Osteocyte (in vitro differentiated cells): Measurements from ENCODE around the gene RUFY1. TPM values are rescaled to one million over a fixed set of nuclear protein-coding genes. Genes with fewer than 3 reads are reported as not detected.

Experiments
- DNase-seq: peaks from one replicate; pipeline ENCODE4 v3.0.0; 2021; ENCODE audit warnings: mixed read lengths; ENCODE audit not compliant: unreplicated experiment; ENCODE audit errors: extremely low spot score
- H3K27ac Mint-ChIP-seq: one replicate; pipeline ENCODE4 v1.8.0; 2021; ENCODE audit warnings: mild to moderate bottlenecking, mixed read lengths; ENCODE audit not compliant: unreplicated experiment
- H3K27me3 Mint-ChIP-seq: one replicate; pipeline ENCODE4 v1.8.0; 2021; ENCODE audit warnings: mixed read lengths; ENCODE audit not compliant: unreplicated experiment
- H3K36me3 Mint-ChIP-seq: one replicate; pipeline ENCODE4 v1.8.0; 2021; ENCODE audit warnings: mixed read lengths; ENCODE audit not compliant: unreplicated experiment
- H3K4me1 Mint-ChIP-seq: one replicate; pipeline ENCODE4 v1.8.0; 2021; ENCODE audit warnings: mixed read lengths; ENCODE audit not compliant: unreplicated experiment
- H3K4me3 Mint-ChIP-seq: one replicate; pipeline ENCODE4 v1.8.0; 2021; ENCODE audit warnings: mild to moderate bottlenecking, moderate library complexity, mixed read lengths; ENCODE audit not compliant: unreplicated experiment
- H3K9me3 Mint-ChIP-seq: one replicate; pipeline ENCODE4 v1.8.0; 2021; ENCODE audit warnings: mixed read lengths; ENCODE audit not compliant: unreplicated experiment
- CTCF ChIP-seq: fragments of 200-600 bp; sonication (generic); IDR thresholded peaks from 2 replicates; pipeline ENCODE4 v1.5.0; 2021; ENCODE audit warnings: antibody characterized with exemption, mild to moderate bottlenecking, moderate library complexity
- total RNA-seq: library from RNA; stranded (reverse); gene quantifications from 2 replicates; pipeline ENCODE4 v1.2.1, GENCODE V29; 2021

Gene RUFY1
- total RNA-seq, 1 donor from 2014 or later, result 46.5 TPM

- H3K4me1 Mint-ChIP-seq, result peaks cover 58% of the 10 kb centered on the region
- no peak for DNase-seq
- peak overlapping the region; percentile 97 for H3K4me3 Mint-ChIP-seq
- H3K27me3 Mint-ChIP-seq, result no peaks in the 10 kb centered on the region
- peaks cover 70% of the 10 kb centered on the region for H3K36me3 Mint-ChIP-seq
- H3K27ac Mint-ChIP-seq, result peak overlapping the region; percentile 91
- no peak for TF ChIP-seq CTCF
- no peaks in the 10 kb centered on the region for H3K9me3 Mint-ChIP-seq
Measured at GRCh38 chr5:179619776-179620175, 69.4 kb downstream of the RUFY1 start.

GRCh38 chr5:179620293-179620692 lies 69.9 kb downstream of the RUFY1 start:
- H3K27me3 Mint-ChIP-seq, result no peaks in the 10 kb centered on the region
- peaks cover 61% of the 10 kb centered on the region for H3K4me1 Mint-ChIP-seq
- no peak for DNase-seq
- peak overlapping the region; percentile 91 for H3K27ac Mint-ChIP-seq
- TF ChIP-seq CTCF, result no peak
- peak overlapping the region; percentile 97 for H3K4me3 Mint-ChIP-seq
- no peaks in the 10 kb centered on the region for H3K9me3 Mint-ChIP-seq
- peaks cover 66% of the 10 kb centered on the region for H3K36me3 Mint-ChIP-seq

- Mint-ChIP-seq H3K27me3 (no peaks in the 10 kb centered on the region), H3K4me3 (peak overlapping the region; percentile 97), H3K36me3 (peaks cover 62% of the 10 kb centered on the region), H3K9me3 (no peaks in the 10 kb centered on the region), H3K27ac (peak overlapping the region; percentile 91), H3K4me1 (peaks cover 57% of the 10 kb centered on the region)
- no peak for TF ChIP-seq CTCF
- no peak for DNase-seq
Measured at GRCh38 chr5:179620703-179621350, 70.5 kb downstream of the RUFY1 start.

GRCh38 chr5:179621551-179622214 lies 71.3 kb downstream of the RUFY1 start:
- H3K27ac Mint-ChIP-seq, result peak overlapping the region; percentile 91
- peaks cover 55% of the 10 kb centered on the region for H3K4me1 Mint-ChIP-seq
- peak overlapping the region; percentile 97 for H3K4me3 Mint-ChIP-seq
- TF ChIP-seq CTCF, result no peak
- no peak for DNase-seq
- no peaks in the 10 kb centered on the region for H3K27me3 Mint-ChIP-seq
- no peaks in the 10 kb centered on the region for H3K9me3 Mint-ChIP-seq
- peaks cover 55% of the 10 kb centered on the region for H3K36me3 Mint-ChIP-seq
